HepG2 (cell line): ENCODE data around the gene GJB5. TPM values are rescaled to one million over a fixed set of nuclear protein-coding genes. Genes with fewer than 3 reads are reported as not detected.

Experiments used
- ATAC-seq: fragments of 200-7000 bp; cut with Tn5 transposase; 3 replicates; pipeline ENCODE4 v1.9.1; 2020; ENCODE audit warnings: mild to moderate bottlenecking, moderate library complexity
- BruUV-seq: library from RNA; stranded (reverse); fragments of 400-500 nt; replicated peaks from 2 replicates; lab custom pipeline; 2021; lab: Mats Ljungman, UMichigan
- CTCF ChIA-PET: fragments of 300-600 bp; formaldehyde crosslinking; extraction: SDS; loops from one replicate; lab custom pipeline; 2021; ENCODE audit warnings: low total read pairs, inconsistent platforms, low intra/inter-chr PET ratio; lab: Yijun Ruan, JAX
- POLR2A ChIA-PET: fragments of 350-600 bp; sonication (Branson Sonifier 250); formaldehyde crosslinking; loops from one replicate; lab custom pipeline; 2020; ENCODE audit warnings: antibody characterized with exemption, inconsistent platforms; lab: Yijun Ruan, JAX
- DNase-seq: peaks from one replicate; pipeline ENCODE4 v3.0.0-alpha.2; 2015; ENCODE audit warnings: low spot score
- FAIRE-seq: peaks from 3 replicates; lab custom pipeline; 2011; peaks lifted over from hg19 to GRCh38; lab: Jason Lieb, UNC
- H2AFZ ChIP-seq: one replicate; pipeline ENCODE4 v1.6.1; 2011; ENCODE audit warnings: low read length, inconsistent platforms
- H3K27ac ChIP-seq: fragments of 300-600 bp; 3 replicates; pipeline ENCODE4 v1.8.0; 2011; ENCODE audit warnings: mixed run types, mild to moderate bottlenecking, mixed read lengths, low read length, inconsistent platforms; ENCODE audit not compliant: insufficient read depth; ENCODE audit errors: extremely low read length
- H3K27me3 ChIP-seq, 2 experiments: fragments of 200-600 bp in 1 of 2; 2 replicates in 1 of 2; 3 replicates in 1 of 2; pipeline versions ENCODE4 v1.6.0 to v1.8.0; 2011; ENCODE audit warnings: low read length in 2 of 2, mild to moderate bottlenecking in 2 of 2, moderate library complexity in 2 of 2, inconsistent platforms in 1 of 2; ENCODE audit not compliant: insufficient read depth in 2 of 2, control insufficient read depth in 1 of 2
- H3K36me3 ChIP-seq, 2 experiments: fragments of 200-600 bp in 1 of 2; replicated peaks in 1 of 2; 2 replicates in 1 of 2; 3 replicates in 1 of 2; pipeline versions ENCODE4 v1.5.1 to v1.8.0; 2011; ENCODE audit warnings: low read length in 2 of 2, inconsistent platforms in 1 of 2; ENCODE audit not compliant: insufficient read depth in 2 of 2, control insufficient read depth in 1 of 2
- H3K4me1 ChIP-seq: 2 replicates; pipeline ENCODE4 v1.5.1; 2012; ENCODE audit warnings: low read length, inconsistent platforms; ENCODE audit not compliant: insufficient read depth
- H3K4me2 ChIP-seq: 2 replicates; pipeline ENCODE4 v1.6.0; 2011; ENCODE audit warnings: low read depth, low read length, inconsistent platforms
- H3K4me3 ChIP-seq, 3 experiments: fragments of 200-600 bp in 1 of 3; sonication (generic), shearing (Covaris generic) in 1 of 3; replicated peaks in 1 of 3; 2 replicates each; pipeline ENCODE4 v1.5.1; 2011 to 2016; ENCODE audit warnings: low read length in 3 of 3, inconsistent platforms in 2 of 3, low read depth in 2 of 3, mild to moderate bottlenecking in 2 of 3, control low read depth in 1 of 3, mixed read lengths in 1 of 3; ENCODE audit not compliant: insufficient read depth in 1 of 3
- H3K79me2 ChIP-seq: one replicate; pipeline ENCODE4 v1.6.1; 2011; ENCODE audit warnings: low read length, inconsistent platforms; ENCODE audit not compliant: insufficient read depth
- H3K9ac ChIP-seq: 2 replicates; pipeline ENCODE4 v1.6.0; 2011; ENCODE audit warnings: mild to moderate bottlenecking, low read depth, low read length, inconsistent platforms; ENCODE audit not compliant: insufficient read depth
- H3K9me3 ChIP-seq: 2 replicates; pipeline ENCODE4 v1.5.1; 2012; ENCODE audit warnings: mild to moderate bottlenecking, low read length
- H4K20me1 ChIP-seq: 2 replicates; pipeline ENCODE4 v1.6.0; 2011; ENCODE audit warnings: inconsistent platforms, mild to moderate bottlenecking, low read length, moderate library complexity; ENCODE audit not compliant: insufficient read depth
- ARNTL ChIP-seq: sonication (generic); formaldehyde crosslinking; IDR thresholded peaks from 2 replicates; pipeline ENCODE4 v1.4.0; 2020; ENCODE audit warnings: mild to moderate bottlenecking, missing genetic modification reagents
- CREB1 ChIP-seq, 2 experiments: fragments of 450-650 bp in 1 of 2; IDR thresholded peaks; 2 replicates each; pipeline ENCODE4 v1.6.1; 2016 to 2017; ENCODE audit warnings: control low read depth in 1 of 2, mild to moderate bottlenecking in 1 of 2, missing compliant biosample characterization in 1 of 2, missing genetic modification characterization in 1 of 2
- ELF3 ChIP-seq: IDR thresholded peaks from 2 replicates; pipeline ENCODE4 v1.6.1; 2016; ENCODE audit warnings: missing genetic modification reagents, missing compliant biosample characterization
- EP300 ChIP-seq, 3 experiments: sonication (generic) in 1 of 3; formaldehyde crosslinking in 1 of 3; IDR thresholded peaks; 2 replicates each; pipeline versions ENCODE4 v1.5.1 to v1.6.1; 2011 to 2020; ENCODE audit warnings: low read depth in 2 of 3, low read length in 2 of 3, borderline replicate concordance in 1 of 3, improper control_type of control experiment in 1 of 3, mild to moderate bottlenecking in 1 of 3, missing genetic modification reagents in 1 of 3, moderate library complexity in 1 of 3
- HNRNPH1 ChIP-seq: fragments of 200-400 bp; formaldehyde crosslinking; optimal IDR thresholded peaks from 2 replicates; pipeline ENCODE3; 2017; ENCODE audit warnings: mild to moderate bottlenecking, low read depth, low read length
- HNRNPUL1 ChIP-seq: fragments of 200-400 bp; formaldehyde crosslinking; IDR thresholded peaks from 2 replicates; pipeline ENCODE4 v1.6.1; 2017; ENCODE audit warnings: low read depth, mild to moderate bottlenecking, low read length, moderate library complexity
- KAT8 ChIP-seq: IDR thresholded peaks from 2 replicates; pipeline ENCODE4 v1.6.1; 2016; ENCODE audit warnings: missing genetic modification reagents, missing compliant biosample characterization
- KMT2A ChIP-seq: sonication (generic); formaldehyde crosslinking; IDR thresholded peaks from 2 replicates; pipeline ENCODE4 v1.4.0; 2020; ENCODE audit warnings: missing genetic modification reagents
- MBD4 ChIP-seq: IDR thresholded peaks from 2 replicates; pipeline ENCODE4 v1.6.1; 2012; ENCODE audit warnings: low read length, inconsistent platforms, borderline replicate concordance
- NR3C1 ChIP-seq: sonication (generic); formaldehyde crosslinking; IDR thresholded peaks from 2 replicates; pipeline ENCODE4 v1.4.0; 2020; ENCODE audit warnings: missing genetic modification reagents
- POLR2G ChIP-seq: fragments of 200-400 bp; formaldehyde crosslinking; IDR thresholded peaks from 2 replicates; pipeline ENCODE4 v1.6.1; 2018; ENCODE audit warnings: mild to moderate bottlenecking, low read depth, low read length, moderate library complexity
- SAP130 ChIP-seq: IDR thresholded peaks from 2 replicates; pipeline ENCODE4 v1.6.1; 2016; ENCODE audit warnings: low read depth
- SP5 ChIP-seq: IDR thresholded peaks from 2 replicates; pipeline ENCODE4 v1.6.1; 2016; ENCODE audit warnings: low read depth, borderline replicate concordance
- ZGPAT ChIP-seq: IDR thresholded peaks from 2 replicates; pipeline ENCODE4 v1.6.1; 2016; ENCODE audit warnings: mild to moderate bottlenecking
- ZNF292 ChIP-seq: sonication (generic); formaldehyde crosslinking; IDR thresholded peaks from 2 replicates; pipeline ENCODE4 v1.8.1; 2022; ENCODE audit warnings: mild to moderate bottlenecking, low read depth, missing genetic modification reagents, borderline replicate concordance
- ZNF605 ChIP-seq: sonication (generic); formaldehyde crosslinking; IDR thresholded peaks from 2 replicates; pipeline ENCODE4 v1.8.0; 2022; ENCODE audit warnings: mild to moderate bottlenecking, missing genetic modification reagents
- WGBS: methylation state at CpG from one replicate; pipeline ENCODE4 v1.1.6; 2017; ENCODE audit warnings: low lambda C conversion rate; 5-methylcytosine and 5-hydroxymethylcytosine counted together
- in situ Hi-C: cut with HindIII; loops from 2 replicates; pipeline ENCODE4 v1.10.0; 2017; ENCODE audit warnings: low pct_unique_long_range_greater_than_20kb; ENCODE audit not compliant: extremely low pct_ligation_motif_present
- intact Hi-C: fragments of 100-400 bp; cut with micrococcal nuclease; formaldehyde crosslinking; loops from one replicate; pipeline ENCODE4 v1.10.0; 2022; ENCODE audit not compliant: unreplicated experiment
- polyA plus RNA-seq, 8 experiments: library from polyadenylated mRNA; depleted of rRNA in 3 of 8; stranded (reverse) in 7 of 8; unstranded in 1 of 8; fragments of >200 nt; fragmentation: Illumina TruSeq in 4 of 8; extraction: Trizol in 4 of 8; gene quantifications; 2 replicates each; pipeline versions ENCODE4 v1.2.1 to v1.2.3, GENCODE V29; 2011 to 2016; ENCODE audit warnings: low read depth in 4 of 8, missing spikeins in 1 of 8, mixed read lengths in 1 of 8; ENCODE audit not compliant: insufficient read depth in 1 of 8
- total RNA-seq, 5 experiments: library from RNA; depleted of rRNA; stranded (reverse); fragments of >200 nt; fragmentation: Illumina TruSeq; extraction: Trizol; gene quantifications; 2 replicates each; pipeline ENCODE4 v1.2.3, GENCODE V29; 2016; ENCODE audit warnings: low read depth in 1 of 5

Gene GJB5
- total and polyA plus RNA-seq, 2 of the 13 experiments (the other 11 are each of a cell fraction or from before 2014, with no cell fraction given): not detected

- TF ChIP-seq ZNF292 (no peak), ZNF605 (CRISPR knock-in tag) (no peak), HNRNPH1 (no peak), SP5 (CRISPR knock-in tag) (no peak), ELF3 (CRISPR knock-in tag) (no peak), POLR2G (no peak), ZGPAT (CRISPR knock-in tag) (no peak), SAP130 (CRISPR knock-in tag) (no peak), KMT2A (CRISPR knock-in tag) (no peak)
These were observed 30.5 kb downstream of the GJB5 start (continued) for GRCh38 chr1:34785231-34785874.

GRCh38 chr1:34785875-34786470 is 31.1 kb downstream of the GJB5 start:
- ATAC-seq (no peak), DNase-seq (no peak), FAIRE-seq (no peak)
- no peak overlapping the region for H3K27ac ChIP-seq
- H3K4me2 ChIP-seq: no peak overlapping the region
- no peaks in the 10 kb centered on the region for H4K20me1 ChIP-seq
- in situ Hi-C loops: loop anchor here (5.0 kb wide), 1 partner anchor 66 kb away; no protein-coding TSS in a partner anchor
- TF ChIP-seq SP5 (CRISPR knock-in tag): no peak
- no peak for TF ChIP-seq KAT8 (CRISPR knock-in tag)
- no peak for TF ChIP-seq MBD4
- TF ChIP-seq CREB1 (IDR thresholded peaks at IDR 0.05): no peak
- TF ChIP-seq CREB1 (CRISPR knock-in tag; IDR thresholded peaks at IDR 0.05): no peak
- TF ChIP-seq EP300 (IDR thresholded peaks at IDR 0.05; ENCODE audit: low read depth in 2 of 2, low read length in 2 of 2): no peak
- TF ChIP-seq EP300 (CRISPR knock-in tag; IDR thresholded peaks at IDR 0.05; ENCODE audit: borderline replicate concordance): no peak
- TF ChIP-seq NR3C1 (CRISPR knock-in tag): no peak
- no peak for TF ChIP-seq ARNTL (CRISPR knock-in tag)
- no peak for TF ChIP-seq ELF3 (CRISPR knock-in tag)
- no peak for TF ChIP-seq HNRNPUL1
- ChIA-PET POLR2A (no interaction called here), CTCF (interaction anchor here (1.1 to 3.8 kb wide), 3 partner anchors 66 to 99 kb away, joined by 3 to 81 read pairs (median 14); no protein-coding TSS in a partner anchor)
- BruUV-seq: no TSS peak
- H3K79me2 ChIP-seq: no peaks in the 10 kb centered on the region
- 0% methylated on average over 2 of the region's 4 CpGs for WGBS
- no peak overlapping the region for H3K9ac ChIP-seq
- H3K27me3 ChIP-seq: peaks cover 5 to 20% of the 10 kb centered on the region in 2 experiments; a peak in 4 of 5 replicates
- no peaks in the 10 kb centered on the region for H3K4me1 ChIP-seq
- intact Hi-C loops: loop anchor here (1.0 kb wide), 2 partner anchors 66 to 80 kb away; no protein-coding TSS in a partner anchor
- H3K9me3 ChIP-seq: no peaks in the 10 kb centered on the region
- no peaks in the 10 kb centered on the region for H3K36me3 ChIP-seq
- H3K4me3 ChIP-seq: no peak overlapping the region
- H2AFZ ChIP-seq: no peak overlapping the region
